Activated T-cell treated with anti-CD3 and anti-CD28 coated beads, Interleukin-2, amount 50 U/mL, for 1 hour (primary cell): Measurements from ENCODE around the gene SLC41A3.
"Not testable (repeated sequence)": the region's sequence is repeated elsewhere in the genome, so short reads cannot be mapped to it uniquely, and the experiment has no call there.

ENCODE experiments used
- DNase-seq: peaks from one replicate; pipeline ENCODE4 v3.0.0-alpha.2; 2020

SLC41A3 gene

DNA sequence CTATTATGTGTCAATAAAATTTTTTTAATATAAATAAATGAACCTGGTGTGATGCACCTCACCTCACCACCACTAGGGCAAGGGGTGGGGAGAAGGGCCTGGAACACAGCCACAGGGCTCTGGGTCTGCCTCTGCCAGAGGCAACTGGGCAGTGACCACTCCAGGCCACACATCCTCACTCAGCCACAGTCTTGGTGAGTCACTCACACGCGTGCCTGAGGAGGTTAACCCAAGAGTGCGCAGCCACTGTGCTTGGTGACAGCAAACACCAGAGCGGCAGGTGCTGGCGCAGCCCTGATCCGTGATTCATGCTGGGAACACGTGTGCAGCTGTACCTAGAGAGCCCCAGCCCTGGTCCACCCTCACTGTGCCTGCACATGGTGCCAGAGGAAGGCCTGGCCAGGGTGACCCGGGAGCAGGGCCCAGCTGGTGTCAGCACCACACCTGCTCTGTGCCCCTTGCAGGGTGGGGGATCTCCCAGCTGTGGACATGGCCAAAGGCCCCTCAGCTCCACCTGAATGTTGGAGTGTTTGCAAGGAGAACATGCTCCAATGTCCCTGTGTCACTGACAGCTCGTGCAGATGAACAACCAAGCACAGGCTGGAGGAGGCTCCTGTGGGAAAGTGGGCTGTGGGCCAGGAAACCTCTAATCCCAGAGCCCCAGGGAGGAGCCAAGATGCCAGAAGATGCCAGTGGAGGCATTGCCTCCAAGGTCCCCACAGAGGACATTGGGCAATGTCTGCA, 2.1 kb downstream of the SLC41A3 start:
- peak; percentile 27 for DNase-seq

DNA sequence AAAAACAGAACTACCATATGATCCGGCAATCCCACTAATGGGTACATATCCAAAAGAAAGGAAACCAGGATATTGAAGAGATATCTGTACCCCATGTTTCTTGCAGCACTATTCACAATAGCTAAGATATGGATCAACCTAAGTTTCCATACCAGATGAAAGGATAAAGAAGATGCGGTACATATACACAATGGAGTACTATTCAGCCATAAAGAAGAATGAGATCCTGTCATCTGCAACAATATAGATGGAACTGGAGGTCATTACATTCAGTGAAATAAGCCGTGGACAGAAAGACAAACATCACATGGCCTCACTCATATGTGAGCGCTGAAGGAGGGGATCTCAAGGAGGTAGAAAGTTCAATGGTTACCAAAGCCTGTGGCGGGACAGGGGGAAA, 3.0 kb downstream of the SLC41A3 start:
- no peak for DNase-seq

DNA sequence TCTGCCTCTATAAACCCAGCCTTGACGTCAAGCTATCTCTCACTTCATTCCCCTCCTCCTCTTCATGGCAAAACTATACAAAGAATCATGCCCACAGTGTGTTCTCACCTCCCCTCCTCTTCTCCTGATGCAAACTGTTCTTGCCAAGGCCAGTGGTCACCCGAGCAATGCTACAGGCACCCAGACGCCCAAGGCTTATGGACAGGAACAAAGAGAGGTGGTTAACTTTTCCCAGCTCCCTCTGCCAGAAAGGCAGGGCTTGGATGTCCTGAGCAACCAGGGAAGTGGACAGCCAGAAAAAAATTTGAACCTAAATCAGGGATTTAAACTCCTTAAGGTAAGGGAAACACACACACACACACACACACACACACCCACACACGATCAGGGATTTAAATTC, 5.1 kb downstream of the SLC41A3 start:
- no peak for DNase-seq

DNA sequence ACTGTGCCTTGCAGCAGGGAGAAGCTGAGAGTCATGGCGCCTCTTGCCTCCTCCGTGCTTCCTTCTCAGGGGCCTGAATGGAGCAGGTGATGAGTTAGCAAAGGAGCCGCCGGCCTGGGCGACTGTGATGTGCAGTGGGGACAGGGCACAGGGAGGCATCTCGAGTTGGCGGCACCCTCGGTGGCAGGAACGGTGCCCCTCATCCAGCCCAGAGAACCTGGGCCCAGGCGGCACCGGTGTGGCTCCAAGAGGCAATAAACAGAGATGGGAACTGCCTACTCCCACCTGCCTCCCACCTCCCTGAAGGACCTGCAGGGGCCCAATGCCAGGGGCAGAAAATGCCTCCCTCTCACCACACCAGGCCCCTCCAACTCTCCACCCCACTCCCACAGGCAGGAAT, 6.2 kb downstream of the SLC41A3 start:
- DNase-seq: no peak

DNA sequence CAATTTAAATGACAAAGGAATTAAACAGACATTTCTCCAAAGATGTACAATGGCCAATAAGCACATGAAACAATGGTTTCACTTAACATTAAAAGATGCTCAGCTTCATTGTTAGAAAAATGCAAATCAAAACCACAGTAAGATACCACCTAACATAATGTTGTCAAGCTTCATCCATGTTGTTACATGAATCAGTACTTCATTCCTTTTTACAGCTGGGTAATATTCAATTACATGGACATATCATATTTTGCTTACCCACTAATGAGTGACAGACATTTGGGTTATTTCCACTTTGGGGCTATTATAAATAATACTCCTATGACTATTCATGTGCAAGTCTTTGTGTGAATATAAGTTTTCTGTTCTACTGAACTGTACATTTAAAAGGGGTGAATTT, 7.8 kb downstream of the SLC41A3 start:
- no peak for DNase-seq

DNA sequence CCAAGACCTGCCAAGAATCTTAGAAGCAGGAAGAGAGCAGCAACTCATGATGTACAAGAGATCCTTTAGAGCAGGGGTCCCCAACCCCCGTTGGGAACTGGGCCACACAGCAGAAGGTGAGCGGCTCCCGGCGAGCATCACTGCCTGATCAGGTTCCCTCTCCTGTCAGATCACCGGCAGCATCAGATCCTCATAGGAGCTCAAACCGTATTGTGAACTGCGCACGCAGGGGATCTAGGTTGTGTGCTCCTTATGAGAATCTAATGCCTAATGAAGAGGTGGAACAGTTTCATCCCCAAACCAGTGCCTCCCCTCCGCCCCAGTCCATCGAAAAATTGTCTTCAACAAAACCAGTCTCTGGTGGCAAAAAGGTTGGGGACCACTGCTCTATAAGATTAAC, 13.8 kb downstream of the SLC41A3 start:
- no peak for DNase-seq

DNA sequence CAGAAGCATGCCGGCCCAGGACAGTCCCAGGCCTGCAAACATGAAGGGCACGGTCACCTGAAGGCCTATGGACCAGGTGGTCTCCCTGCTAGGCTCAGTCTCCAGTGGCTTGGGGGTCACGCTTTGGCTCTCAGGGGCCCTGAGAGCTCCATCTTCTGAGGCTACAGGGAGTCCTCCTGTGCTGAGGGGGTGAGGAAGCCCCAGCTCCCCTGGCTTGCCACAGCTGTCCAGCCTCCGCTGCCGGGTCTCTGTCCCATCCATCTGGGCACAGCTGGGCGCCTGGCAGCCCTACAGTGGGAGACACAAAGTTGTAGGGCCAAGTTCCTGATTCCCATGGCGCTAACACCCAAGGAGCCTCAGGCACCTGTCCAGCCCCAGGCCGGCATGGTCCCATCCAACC, 16.0 kb downstream of the SLC41A3 start:
- no peak for DNase-seq

DNA sequence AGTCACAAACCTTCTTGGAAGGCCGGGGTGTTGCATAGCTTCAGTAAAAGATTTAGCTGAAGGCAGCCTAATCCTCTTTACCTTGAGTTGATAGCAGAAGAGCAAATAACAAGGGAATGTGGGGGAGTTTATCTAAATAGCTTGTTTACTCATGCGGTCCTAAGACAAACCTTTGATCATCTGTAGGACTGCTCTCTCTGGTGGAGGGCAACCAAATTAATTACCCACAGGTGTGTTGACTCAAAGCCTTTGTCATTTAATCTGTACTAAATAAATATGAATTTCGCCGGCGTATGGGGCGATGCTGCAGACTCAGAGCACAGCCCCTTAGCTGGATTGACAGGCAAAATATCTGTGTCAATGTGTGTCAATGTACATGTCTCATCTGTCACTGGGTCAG, 17.2 kb downstream of the SLC41A3 start:
- DNase-seq: not testable (repeated sequence)

DNA sequence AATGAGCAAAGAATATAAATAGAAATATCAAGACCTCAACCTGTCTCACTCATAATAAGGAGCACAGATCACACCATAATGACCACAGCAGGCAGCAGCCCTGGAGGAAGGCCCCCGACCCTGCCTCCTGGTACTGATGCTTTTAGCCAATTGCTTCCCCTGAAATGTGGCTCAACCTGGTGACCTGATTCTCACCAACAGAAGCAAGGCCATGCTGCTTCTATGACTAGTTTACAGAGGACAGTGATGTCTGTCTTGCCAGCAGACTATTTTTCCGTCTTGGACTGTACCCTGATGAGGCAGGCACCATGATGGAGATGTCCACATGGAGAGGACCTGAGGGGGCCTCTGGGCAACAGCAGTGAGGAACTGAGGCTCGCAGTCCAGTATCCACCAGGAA, 18.0 kb downstream of the SLC41A3 start:
- DNase-seq: no peak

DNA sequence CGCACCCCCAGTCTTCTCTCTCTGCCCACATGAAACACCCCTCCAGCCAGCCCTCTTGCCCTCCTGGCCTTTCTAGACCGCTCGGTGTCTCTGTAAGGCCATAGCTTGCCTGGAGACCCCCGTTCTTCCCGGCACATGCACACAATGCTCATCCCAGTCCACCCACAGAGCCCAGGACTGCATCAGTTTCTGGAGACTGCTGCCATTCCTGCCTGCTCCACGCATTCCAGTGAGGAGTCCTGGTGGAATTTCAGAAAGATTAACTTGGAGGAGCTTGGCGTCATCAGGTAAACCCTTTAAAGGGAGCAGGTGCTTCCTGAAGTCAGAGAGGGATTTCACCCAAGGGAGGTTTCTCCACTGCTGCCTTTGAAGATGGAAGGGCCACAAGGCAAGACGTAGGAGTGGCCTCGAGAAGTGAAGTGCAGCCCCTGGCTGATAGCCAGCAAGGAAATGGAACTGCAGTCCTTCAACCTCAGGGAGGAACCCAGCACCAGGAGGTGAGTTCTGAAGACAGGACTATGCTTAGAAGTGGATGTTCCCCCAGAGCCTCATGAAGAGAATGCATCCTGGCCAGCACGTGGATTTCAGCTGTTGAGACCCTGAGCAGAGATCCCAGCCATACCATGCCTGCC, 19.2 kb downstream of the SLC41A3 start:
- no peak for DNase-seq

DNA sequence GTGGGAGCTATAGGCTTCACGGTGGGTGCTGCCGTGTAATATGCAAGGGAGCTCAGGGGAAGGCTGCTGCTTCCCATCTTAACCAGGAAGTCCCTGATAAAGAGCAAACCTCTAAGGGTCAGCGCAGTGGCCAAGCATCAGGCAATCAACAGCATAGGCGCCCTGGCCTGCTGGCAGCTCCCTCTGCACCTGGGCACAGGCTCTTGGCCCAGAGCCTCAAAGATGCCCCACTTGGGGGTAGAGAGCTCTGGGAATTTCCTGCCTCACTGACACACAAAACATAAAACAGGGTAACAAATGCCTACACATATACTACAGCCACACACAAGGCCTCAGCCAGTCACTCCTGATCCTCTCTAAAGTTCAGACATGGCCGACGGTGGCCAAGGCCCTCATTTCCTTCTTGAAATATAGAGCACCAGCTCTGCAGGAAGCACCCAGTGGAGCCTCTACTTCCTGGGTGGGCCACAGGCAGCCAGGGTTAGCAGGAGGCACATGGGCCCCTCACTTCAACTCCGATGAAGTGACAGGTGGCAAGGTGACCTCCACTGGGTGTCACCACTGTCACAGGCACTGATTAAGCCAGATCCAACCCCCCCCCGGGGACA, 20.5 kb downstream of the SLC41A3 start:
- DNase-seq: no peak

DNA sequence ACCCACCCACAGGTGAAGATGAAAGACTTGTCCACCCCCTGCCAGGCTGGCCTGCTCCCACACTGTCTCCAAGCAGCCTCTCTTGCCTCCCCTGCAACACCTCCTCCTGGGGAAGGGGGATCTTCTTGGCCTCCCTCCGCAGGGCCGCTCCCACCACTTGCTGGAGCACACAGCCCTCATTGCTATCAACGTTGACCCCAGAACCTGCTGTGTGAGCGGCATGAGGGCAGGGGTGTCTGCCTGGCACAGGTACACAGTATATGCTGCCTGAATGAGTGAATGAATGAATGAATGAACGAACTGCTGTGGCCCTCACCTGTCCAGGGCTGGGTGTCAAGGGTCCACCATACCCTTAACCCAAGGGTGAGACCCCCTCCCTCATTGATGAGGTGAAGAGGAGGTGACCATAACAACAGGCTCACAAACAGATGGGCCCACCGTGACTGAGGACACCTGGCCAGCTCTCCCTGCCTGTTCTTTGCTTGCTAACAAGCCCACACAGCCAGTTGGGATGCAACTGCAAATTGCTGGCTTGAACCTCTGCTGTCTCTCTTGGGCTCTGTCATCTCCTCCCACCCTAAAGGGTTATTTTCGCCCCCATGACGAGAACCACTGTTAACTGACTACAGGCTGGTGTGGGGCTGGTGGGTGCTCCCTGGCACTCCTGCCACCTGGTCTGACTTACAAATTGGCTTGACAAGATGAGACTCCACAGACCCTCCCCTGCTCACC, 22.5 kb downstream of the SLC41A3 start:
- no peak for DNase-seq

DNA sequence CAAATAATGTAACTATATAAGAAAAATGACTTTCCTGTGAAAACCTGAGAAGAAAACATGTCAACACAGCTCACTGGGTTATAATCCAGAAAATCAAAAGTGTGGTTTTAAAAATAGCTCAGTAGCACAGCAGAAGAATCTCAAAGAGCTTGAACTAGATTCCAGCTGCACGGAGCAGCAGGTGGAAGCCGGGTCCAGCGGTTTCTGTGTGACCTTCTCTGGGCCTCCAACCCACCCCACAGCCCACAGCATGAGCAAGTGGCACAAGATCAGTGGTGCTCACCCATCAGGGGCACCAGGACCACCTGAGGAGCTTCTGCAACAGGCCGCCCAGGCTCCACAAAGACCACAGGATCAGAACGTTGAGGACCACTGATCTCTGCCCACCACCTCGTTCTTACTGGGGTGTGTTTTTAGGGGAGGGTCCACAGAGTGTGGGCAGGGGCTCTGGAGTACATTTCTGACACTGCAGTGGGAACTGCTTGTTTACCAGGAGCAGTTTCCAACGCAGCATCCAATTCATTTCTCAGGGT, 23.2 kb downstream of the SLC41A3 start:
- no peak for DNase-seq

DNA sequence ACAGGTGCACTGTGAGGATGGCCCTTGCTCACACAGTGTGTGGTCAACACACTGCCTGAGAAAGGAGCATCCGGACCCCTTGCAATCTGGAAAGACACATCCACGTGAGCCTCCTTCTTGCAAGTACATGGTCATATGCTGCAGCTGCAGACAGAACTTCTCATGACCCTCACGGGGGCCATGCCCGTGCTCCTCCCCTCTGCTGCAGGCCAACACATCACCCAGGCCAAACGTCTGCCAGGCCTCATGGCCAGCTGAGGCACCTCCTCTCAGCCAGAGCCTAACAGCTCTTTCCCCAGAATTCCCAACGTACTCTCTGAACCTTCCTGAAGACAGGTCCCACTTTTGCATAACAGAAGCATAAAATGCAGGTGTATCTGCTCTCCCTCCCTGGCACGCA, 25.3 kb downstream of the SLC41A3 start:
- no peak for DNase-seq

DNA sequence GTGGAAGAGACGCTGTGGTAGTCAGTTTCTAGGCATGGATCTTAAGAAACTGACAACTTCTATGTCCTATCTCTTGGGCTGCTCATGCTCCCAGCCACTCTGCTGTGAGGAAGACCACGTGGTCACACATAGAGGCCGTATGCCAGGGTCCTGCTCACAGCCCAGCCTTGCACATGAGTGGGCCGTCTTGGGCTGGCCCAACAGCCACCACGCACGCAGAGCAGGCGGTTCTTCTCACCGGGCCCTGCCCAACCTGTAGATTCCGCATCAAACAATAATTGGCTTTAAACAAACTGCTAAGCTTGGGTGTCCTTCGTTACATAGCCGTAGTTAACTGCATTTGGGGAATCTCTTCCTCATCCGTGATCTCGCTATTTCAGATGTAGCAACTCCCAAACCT, 26.0 kb downstream of the SLC41A3 start:
- no peak for DNase-seq

DNA sequence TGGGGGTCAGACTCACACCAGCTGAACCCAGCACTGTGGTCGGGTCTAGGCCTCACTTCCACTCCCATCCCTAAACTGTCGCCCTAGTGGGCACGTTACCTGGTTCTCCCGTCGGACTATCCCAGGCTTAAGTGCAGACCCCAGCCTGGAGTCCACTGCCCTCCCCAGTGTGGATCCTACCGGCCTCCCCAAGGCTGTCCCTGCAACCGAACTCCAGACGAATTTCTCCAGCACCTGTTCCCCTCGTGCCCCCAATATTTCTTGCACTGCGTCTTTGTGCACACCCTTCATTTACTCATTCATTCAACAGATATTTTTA, 26.5 kb downstream of the SLC41A3 start:
- DNase-seq: no peak

DNA sequence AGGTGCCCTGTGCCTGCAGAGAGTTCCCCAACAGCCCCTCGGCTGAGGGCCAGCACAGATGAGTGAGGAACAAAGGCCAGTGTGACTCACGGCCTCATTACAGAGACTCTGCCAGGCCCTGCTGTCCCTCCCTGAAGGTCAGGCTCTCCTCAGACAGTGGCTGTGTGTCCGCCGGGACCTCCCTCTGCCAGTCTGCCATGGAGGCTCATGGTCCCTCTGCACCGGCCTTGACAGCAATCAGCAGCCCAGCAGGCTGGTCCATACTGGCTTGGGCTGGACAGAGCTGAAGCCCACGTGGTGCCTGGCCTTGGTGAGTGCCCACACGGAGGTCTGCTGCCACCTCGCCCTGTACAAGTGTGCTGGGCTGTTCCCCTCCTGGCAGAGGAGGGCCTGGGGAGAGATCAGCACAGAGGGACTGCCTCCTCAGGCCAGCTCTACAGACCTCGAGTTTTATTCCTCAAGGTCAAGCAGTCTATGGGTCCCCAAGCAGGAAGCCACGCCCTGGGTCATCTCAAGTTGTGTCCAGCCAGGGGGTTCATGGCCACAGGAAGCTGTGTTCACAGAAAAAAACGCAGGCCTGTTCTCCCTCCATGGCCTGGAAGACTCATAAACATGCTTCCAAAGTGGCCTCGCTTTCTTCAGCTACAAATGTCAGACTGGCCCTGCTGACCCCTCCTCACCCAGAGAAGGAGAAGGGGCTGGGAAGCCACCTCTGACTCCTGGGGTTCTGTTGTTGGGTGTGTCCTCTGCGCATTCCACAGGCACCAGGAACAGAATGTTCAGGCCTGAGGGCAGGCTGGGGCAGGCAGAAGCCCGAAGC, 27.0 kb downstream of the SLC41A3 start:
- DNase-seq: no peak

DNA sequence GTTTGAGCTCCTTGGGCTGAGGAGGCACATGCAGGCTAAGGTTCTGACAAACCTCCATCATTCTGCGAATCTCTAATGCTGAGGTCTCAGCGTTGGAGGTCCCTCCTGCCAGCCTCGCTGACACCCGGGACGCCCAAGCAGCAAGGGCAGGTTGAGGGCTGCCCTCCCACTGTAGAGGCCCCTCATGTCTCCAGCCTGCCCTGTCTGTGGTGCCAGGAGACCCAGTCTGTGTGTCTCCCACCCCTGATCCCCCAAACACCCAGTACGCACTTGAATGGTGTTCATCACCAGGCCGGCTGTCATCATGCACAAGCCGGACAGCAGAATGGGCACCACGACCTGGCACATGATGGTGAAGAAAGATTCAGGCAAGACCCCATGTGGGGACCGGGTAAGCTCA, 27.8 kb downstream of the SLC41A3 start:
- DNase-seq: no peak

DNA sequence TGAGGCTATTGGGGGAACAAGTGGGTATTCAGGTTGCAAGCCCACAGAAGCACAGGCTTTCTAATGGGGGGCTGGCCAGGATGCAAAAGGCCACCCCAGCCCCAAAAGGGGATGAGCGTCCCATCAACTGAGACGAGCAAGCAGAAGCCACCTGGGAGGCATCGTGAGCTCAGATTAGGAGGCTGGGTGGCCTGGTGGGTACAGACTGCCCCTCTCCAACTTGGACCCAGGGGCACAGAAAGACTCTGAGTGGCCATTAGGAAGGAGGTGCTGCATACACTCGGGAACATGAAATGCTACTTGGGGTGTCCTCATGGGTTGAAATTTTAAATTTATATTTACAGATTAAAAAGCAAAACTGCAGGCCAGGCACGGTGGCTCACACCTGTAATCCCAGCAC, 29.1 kb downstream of the SLC41A3 start:
- no peak for DNase-seq

DNA sequence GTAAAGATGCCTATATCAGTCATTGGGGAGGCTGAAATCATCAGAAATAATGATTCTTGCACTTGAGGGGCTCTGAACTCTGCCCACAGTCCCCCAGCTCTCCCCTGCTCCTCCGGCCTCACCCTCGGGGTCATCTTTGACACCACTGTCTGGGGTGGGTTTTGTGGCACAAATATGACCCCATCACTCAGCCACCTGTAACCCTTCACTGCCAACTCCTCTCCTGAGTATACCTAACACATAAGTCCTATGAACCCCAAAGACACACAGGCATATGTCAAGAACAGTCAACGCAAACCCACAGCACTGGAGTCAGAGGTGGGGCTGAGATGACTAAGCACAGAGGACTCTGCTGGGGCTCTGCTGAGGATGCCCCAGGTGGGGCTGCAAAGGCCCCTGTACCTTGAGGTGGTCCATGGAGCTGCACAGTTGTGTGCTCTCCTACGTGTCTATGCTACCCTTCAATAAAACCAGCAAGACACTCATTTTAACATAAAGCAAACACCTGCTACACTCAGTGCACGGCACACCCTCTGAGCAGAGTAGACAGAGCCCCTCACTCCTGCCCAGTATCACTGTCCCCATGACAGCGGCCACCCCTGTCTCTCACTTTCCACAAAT, 29.9 kb downstream of the SLC41A3 start:
- no peak for DNase-seq

DNA sequence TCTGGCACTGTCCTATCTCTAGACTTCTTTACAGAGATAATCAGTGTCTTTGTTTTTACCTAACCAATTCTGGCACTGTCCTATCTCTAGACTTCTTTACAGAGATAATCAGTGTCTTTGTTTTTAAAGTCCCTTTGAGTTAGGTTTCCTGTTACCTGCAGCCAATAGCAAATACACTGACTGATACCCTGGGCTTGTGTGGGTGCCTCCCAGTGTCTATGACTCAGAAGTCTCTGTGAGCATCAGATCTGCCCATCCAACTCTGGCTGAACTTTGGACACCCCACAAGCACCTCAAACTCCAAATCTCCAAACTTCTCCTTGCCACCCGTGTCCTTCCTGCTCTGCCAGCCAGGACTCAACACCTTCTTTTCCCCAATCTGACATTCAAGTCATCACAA, 30.4 kb downstream of the SLC41A3 start:
- DNase-seq: no peak
